ENCODE measurements around the gene THAP11. TPM values are rescaled to one million over a fixed set of nuclear protein-coding genes. Genes with fewer than 3 reads are reported as not detected.

The THAP11 gene
- total RNA-seq, 2 experiments from 2014 or later, result 31.2 to 32.1 TPM

DNA sequence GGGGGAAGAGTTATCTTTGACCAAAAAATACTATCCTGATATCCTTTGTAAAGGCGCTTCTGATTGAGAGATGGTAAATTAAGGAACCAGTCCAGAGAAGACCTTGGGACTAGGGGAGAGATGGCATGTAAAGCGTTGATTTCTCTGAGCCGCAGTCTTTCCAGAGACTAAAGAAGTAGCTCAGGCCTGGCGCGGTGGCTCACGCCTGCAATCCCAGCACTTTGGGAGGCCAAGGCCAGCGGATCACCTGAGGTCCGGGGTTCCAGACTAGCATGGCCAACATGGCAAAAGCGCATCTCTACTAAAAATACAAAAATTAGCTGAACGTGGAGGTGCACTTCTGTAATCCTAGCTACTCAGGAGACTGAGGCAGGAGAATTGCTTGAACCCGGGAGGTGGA is 6.0 kb downstream of the THAP11 start:
- no peak for ATAC-seq (ENCODE audit: poor library complexity)
- H3K9me3 Mint-ChIP-seq, result no peaks in the 10 kb centered on the region
- POLR2A ChIA-PET, result interaction anchor here (1.2 to 3.0 kb wide), 3 partner anchors 15 to 88 kb away, joined by 3 to 26 read pairs (median 3); partner anchors contain the start of genes PSKH1 and PSMB10
- TF ChIP-seq, protein P1, sequence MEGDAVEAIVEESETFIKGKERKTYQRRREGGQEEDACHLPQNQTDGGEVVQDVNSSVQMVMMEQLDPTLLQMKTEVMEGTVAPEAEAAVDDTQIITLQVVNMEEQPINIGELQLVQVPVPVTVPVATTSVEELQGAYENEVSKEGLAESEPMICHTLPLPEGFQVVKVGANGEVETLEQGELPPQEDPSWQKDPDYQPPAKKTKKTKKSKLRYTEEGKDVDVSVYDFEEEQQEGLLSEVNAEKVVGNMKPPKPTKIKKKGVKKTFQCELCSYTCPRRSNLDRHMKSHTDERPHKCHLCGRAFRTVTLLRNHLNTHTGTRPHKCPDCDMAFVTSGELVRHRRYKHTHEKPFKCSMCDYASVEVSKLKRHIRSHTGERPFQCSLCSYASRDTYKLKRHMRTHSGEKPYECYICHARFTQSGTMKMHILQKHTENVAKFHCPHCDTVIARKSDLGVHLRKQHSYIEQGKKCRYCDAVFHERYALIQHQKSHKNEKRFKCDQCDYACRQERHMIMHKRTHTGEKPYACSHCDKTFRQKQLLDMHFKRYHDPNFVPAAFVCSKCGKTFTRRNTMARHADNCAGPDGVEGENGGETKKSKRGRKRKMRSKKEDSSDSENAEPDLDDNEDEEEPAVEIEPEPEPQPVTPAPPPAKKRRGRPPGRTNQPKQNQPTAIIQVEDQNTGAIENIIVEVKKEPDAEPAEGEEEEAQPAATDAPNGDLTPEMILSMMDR (IDR thresholded peaks at IDR 0.05), result no peak
- peaks cover 23% of the 10 kb centered on the region for H3K36me3 Mint-ChIP-seq (ENCODE audit: low read depth)
- Histone ChIP-seq H3K27ac (ENCODE audit: low read depth in 1 of 2, low read length in 2 of 2) (no peak overlapping the region), H3K4me3 (ENCODE audit: low read length) (peak overlapping the region; percentile 91), H3K4me1 (ENCODE audit: insufficient read depth, low read length) (peaks cover 55% of the 10 kb centered on the region), H3K9me3 (ENCODE audit: control insufficient read depth in 1 of 2, insufficient read depth in 1 of 2, low read length in 2 of 2) (no peaks in the 10 kb centered on the region), H3K36me3 (ENCODE audit: insufficient read depth, low read length) (peaks cover 12% of the 10 kb centered on the region), H3K27me3 (ENCODE audit: control insufficient read depth in 1 of 2, insufficient read depth in 2 of 2, low read length in 2 of 2) (no peaks in the 10 kb centered on the region)
- no peak for DNase-seq
- peak overlapping the region; percentile 91 for H3K4me3 Mint-ChIP-seq
- H3K27me3 Mint-ChIP-seq, result no peaks in the 10 kb centered on the region
- intact Hi-C loops (cut with DNase I, micrococcal nuclease), result loop anchor here in 1 of 2 experiments (5.0 to 10.0 kb wide), 2 partner anchors 181 to 623 kb away; partner anchors contain the start of genes C16orf86, ENKD1 and TMEM208
- CTCF ChIA-PET, result interaction anchor here (0.8 kb wide), 2 partner anchors 31 to 42 kb away, joined by 3 read pairs; partner anchors contain the start of genes RANBP10 and TSNAXIP1
- peaks cover 42% of the 10 kb centered on the region for H3K4me1 Mint-ChIP-seq (ENCODE audit: low read depth)
- peak overlapping the region; percentile 67 for H3K27ac Mint-ChIP-seq

DNA sequence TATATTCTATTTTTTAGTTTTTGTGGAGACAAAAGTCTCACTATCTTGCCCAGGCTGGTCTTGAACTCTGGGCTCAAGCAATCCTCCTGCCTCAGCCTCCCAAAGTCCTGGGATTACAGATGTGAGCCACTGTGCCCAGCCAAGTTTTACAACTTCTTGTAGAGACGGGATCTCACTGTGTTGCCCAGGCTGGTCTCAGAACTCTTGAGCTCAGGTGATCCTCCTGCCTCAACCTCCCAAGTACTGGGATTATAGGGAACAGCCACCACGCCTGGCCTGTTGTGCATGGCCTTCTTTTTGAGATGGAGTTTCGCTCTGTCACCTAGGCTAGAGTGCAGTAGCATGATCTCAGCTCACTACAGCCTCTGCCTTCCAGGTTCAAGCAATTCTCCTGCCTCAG is 11.6 kb downstream of the THAP11 start:
- ChIA-PET POLR2A (no interaction called here), CTCF (interaction anchor here (1.2 to 1.4 kb wide), 2 partner anchors 30 to 37 kb away, joined by 3 to 4 read pairs; no protein-coding TSS in a partner anchor)
- Histone ChIP-seq H3K36me3 (ENCODE audit: insufficient read depth, low read length) (peaks cover 6% of the 10 kb centered on the region), H3K4me1 (ENCODE audit: insufficient read depth, low read length) (peaks cover 35% of the 10 kb centered on the region), H3K9me3 (ENCODE audit: control insufficient read depth in 1 of 2, insufficient read depth in 1 of 2, low read length in 2 of 2) (no peaks in the 10 kb centered on the region), H3K27ac (ENCODE audit: low read depth in 1 of 2, low read length in 2 of 2) (no peak overlapping the region), H3K4me3 (ENCODE audit: low read length) (no peak overlapping the region), H3K27me3 (ENCODE audit: control insufficient read depth in 1 of 2, insufficient read depth in 2 of 2, low read length in 2 of 2) (no peaks in the 10 kb centered on the region)
- Mint-ChIP-seq H3K27me3 (no peaks in the 10 kb centered on the region), H3K27ac (no peak overlapping the region), H3K9me3 (no peaks in the 10 kb centered on the region), H3K4me1 (ENCODE audit: low read depth) (peaks cover 31% of the 10 kb centered on the region), H3K36me3 (ENCODE audit: low read depth) (peaks cover 8% of the 10 kb centered on the region), H3K4me3 (no peak overlapping the region)
- intact Hi-C loops (cut with DNase I, micrococcal nuclease), result no loop called here
- DNase-seq (no peak), ATAC-seq (ENCODE audit: poor library complexity) (no peak)
- TF ChIP-seq, protein P1 (IDR thresholded peaks at IDR 0.05), result no peak

DNA sequence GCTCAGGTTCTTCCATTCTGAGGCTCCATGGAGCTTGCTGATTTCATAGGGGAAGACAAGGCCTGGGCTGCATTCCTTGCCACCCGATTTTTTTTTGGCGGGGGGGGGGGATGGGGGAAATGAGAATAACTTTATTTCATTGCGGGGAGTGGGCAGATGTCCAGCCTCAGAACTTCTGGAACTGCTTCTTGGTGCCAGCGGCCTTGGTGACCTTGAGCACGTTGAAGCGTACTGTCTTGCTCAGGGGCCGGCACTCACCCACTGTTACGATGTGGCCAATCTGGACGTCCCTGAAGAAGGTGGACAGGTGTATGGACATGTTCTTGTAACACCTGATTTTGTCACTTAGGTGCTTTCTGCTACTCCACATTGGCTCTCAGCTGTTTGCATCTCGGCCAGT is 13.7 kb downstream of the THAP11 start:
- ChIA-PET CTCF (no interaction called here), POLR2A (interaction anchor here (1.1 kb wide), 1 partner anchor 17 kb away, joined by 4 read pairs; the partner anchor contains the start of gene EDC4)
- no peak overlapping the region for H3K27ac Mint-ChIP-seq

More for the DNA sequence above, 13.7 kb downstream of the THAP11 start:
- no peak overlapping the region for H3K4me3 ChIP-seq (ENCODE audit: low read length)
- H3K27ac ChIP-seq (ENCODE audit: low read depth in 1 of 2, low read length in 2 of 2), result no peak overlapping the region
- DNase-seq, result no peak
- Mint-ChIP-seq H3K36me3 (ENCODE audit: low read depth) (peaks cover 8% of the 10 kb centered on the region), H3K27me3 (no peaks in the 10 kb centered on the region), H3K4me1 (ENCODE audit: low read depth) (peaks cover 31% of the 10 kb centered on the region), H3K9me3 (no peaks in the 10 kb centered on the region), H3K4me3 (no peak overlapping the region)
- no peak for ATAC-seq (ENCODE audit: poor library complexity)
- intact Hi-C loops (cut with DNase I, micrococcal nuclease), result no loop called here
- TF ChIP-seq, protein P1 (IDR thresholded peaks at IDR 0.05), result no peak
- H3K36me3 ChIP-seq (ENCODE audit: insufficient read depth, low read length), result peaks cover 8% of the 10 kb centered on the region
- H3K4me1 ChIP-seq (ENCODE audit: insufficient read depth, low read length), result peaks cover 31% of the 10 kb centered on the region
- no peaks in the 10 kb centered on the region for H3K27me3 ChIP-seq (ENCODE audit: control insufficient read depth in 1 of 2, insufficient read depth in 2 of 2, low read length in 2 of 2)
- H3K9me3 ChIP-seq (ENCODE audit: control insufficient read depth in 1 of 2, insufficient read depth in 1 of 2, low read length in 2 of 2), result no peaks in the 10 kb centered on the region
